Right ventricle myocardium superior (tissue), 1 donor: ENCODE data around the gene CENPW. TPM values are rescaled to one million over a fixed set of nuclear protein-coding genes. Genes with fewer than 3 reads are reported as not detected.

ENCODE experiments used
- ATAC-seq: fragments of 200-7000 bp; cut with Tn5 transposase; one replicate; pipeline ENCODE4 v1.9.1; 2020; ENCODE audit warnings: mild to moderate bottlenecking; ENCODE audit not compliant: poor library complexity
- DNase-seq: peaks from one replicate; pipeline ENCODE4 v3.0.0-alpha.2; 2020
- intact Hi-C: fragments of 100-400 bp; cut with DNase I; formaldehyde crosslinking; loops from one replicate; pipeline ENCODE4 v1.11.2; 2022
- total RNA-seq: library from RNA; stranded (reverse); fragmentation: NEBNext Ultra II Directional; extraction: Animal tissue kit (Norgen Biotek cat#: 25700); gene quantifications from one replicate; pipeline ENCODE4 v1.2.1, GENCODE V29; 2021
- donor health status: DM: no; HTN: yes; CAD: no; lungs with severe emphysema.

The CENPW gene
- total RNA-seq, 1 donor from 2014 or later: 0.48 TPM

DNA sequence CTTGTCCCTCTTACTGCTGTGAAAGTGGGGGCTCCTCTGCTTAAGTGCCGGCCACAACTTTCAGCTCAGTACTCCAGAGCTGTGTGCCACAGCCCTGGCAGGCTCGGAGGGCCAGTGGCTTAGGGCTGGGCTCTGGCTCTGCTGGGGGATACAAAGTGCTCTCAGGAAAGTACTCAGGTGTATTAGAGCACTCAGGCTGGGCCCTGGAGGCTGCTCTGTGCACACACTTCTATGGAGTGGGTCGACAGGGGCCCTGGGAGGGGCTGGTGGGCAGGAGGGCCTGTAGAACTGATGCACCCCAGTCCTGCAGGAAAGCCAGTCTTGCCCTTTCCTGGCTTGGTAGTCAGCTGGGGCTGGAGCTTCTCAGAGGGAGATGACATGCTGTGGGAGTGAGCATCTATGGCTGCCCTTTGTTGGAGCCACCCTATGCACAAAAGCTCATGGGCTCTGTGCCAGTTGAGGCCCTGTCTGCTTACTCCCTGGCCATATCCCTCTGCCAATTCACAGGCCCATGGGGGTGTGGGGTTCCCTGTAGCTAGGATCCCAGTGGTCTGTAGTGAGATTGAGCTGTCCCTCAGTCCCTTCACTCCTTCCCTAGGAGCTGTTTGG is 22.0 kb downstream of the CENPW start:
- ATAC-seq (no peak), DNase-seq (no peak)
- intact Hi-C loops: no loop called here

DNA sequence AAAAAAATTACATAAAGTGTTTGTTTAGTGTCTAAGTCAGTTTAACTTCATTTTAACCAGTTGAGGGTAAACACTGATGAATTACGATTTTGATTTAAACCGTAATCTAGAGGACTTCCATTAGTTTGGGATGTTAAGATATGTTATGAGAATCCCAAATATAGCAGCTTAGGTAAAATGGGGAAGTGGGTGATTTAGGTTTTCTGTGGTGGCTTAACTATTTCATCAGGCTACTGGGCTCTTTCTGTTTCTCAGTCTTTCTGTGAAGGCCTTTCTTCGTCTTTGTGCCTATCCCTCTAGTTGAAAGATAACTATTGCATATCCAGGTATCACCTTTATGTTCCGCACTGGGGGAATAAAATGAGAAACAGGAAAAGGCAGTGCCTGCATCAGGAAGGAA is 27.9 kb downstream of the CENPW start:
- DNase-seq (no peak), ATAC-seq (no peak)
- intact Hi-C loops: no loop called here

DNA sequence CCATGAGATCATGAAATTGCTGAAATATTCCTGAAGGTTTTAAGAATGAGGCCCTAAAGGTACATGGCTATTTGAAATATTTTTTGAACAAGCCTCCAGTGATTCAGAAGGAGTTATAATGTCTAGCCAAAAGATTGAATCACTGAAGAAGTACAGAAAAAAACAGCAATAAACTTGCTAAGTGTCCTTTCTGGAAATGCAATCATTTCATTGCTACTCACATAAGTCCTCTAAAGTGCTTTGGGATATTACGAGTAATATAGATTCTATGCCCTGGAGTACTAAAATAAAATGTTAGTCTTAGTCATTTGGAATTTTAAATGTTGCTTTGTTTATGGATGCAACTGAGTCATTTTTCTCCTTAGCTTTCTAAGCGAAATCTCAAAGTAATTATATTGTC is 32.7 kb downstream of the CENPW start:
- DNase-seq: no peak
- ATAC-seq: no peak
- intact Hi-C loops: no loop called here

DNA sequence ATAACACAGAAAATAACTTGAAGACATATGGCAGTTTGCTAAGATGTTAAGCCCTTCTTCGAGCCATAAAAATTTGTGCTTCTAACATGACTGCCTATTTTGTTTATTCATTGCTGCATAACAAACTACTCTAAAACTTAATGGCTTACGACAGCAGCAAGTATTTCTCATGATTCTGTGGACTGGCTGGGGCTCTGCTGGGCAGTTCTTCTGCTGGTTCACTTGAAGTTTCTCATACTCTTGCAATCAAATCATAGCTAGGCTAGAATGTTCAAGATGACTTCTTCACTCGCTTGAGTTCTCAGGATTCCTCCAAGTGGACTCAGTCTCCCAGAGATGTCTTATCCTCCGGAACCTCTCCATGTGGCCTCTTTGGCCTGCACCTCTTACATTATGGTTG is 33.4 kb downstream of the CENPW start:
- ATAC-seq (no peak), DNase-seq (no peak)
- intact Hi-C loops: no loop called here

DNA sequence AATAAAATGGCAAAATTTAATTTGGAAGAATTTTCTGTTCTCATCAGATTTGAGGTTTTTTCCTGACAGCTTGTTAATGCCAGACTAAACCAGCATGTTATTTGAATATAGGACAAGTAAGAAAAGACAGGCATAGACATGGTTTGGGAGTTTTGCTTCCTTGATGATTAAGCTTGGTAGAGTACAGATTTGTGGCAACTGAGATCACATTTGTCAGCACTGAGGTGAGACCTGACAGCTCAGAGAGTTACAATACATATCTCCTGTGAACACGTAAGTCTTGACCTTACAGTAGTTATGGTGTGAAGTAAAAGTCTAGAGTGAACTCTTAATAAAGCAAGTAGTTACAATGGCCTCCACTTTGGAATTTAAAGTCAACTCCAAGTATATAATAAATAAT is 34.5 kb downstream of the CENPW start:
- no peak for ATAC-seq
- intact Hi-C loops: no loop called here
- DNase-seq: no peak

GRCh38 chr6:126376682-126377081 is 36.8 kb downstream of the CENPW start:
- DNase-seq (no peak), ATAC-seq (no peak)
- intact Hi-C loops: no loop called here

- intact Hi-C loops: no loop called here
- ATAC-seq: no peak
- DNase-seq: no peak
Observed at GRCh38 chr6:126377594-126378153, 37.8 kb downstream of the CENPW start.

- intact Hi-C loops: no loop called here
- no peak for ATAC-seq
- DNase-seq: no peak
Observed at GRCh38 chr6:126380072-126380583, 40.2 kb downstream of the CENPW start.

- intact Hi-C loops: no loop called here
- no peak for DNase-seq
- ATAC-seq: no peak
Observed at GRCh38 chr6:126381498-126381897, 41.6 kb downstream of the CENPW start.

GRCh38 chr6:126383203-126383602 is 43.3 kb downstream of the CENPW start:
- ATAC-seq: no peak
- DNase-seq: no peak
- intact Hi-C loops: no loop called here

DNA sequence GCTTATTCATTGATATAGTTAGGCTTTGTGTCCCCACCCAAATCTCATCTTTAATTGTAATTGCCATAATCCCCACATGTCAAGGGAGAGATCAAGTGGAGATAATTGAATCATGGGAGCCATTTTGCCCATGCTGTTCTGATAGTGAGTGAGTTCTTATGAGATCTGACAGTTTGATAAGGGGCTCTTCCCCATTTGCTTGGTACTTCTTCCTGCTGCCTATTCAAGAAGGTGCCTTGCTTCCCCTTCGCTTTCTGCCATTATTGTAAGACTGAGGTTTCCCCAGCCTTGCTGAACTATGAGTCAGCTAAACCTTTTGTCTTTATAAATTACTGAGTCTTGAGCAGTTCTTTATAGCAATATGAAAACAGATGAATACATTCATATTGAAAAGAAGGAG is 45.6 kb downstream of the CENPW start:
- ATAC-seq (no peak), DNase-seq (no peak)
- intact Hi-C loops: no loop called here

DNA sequence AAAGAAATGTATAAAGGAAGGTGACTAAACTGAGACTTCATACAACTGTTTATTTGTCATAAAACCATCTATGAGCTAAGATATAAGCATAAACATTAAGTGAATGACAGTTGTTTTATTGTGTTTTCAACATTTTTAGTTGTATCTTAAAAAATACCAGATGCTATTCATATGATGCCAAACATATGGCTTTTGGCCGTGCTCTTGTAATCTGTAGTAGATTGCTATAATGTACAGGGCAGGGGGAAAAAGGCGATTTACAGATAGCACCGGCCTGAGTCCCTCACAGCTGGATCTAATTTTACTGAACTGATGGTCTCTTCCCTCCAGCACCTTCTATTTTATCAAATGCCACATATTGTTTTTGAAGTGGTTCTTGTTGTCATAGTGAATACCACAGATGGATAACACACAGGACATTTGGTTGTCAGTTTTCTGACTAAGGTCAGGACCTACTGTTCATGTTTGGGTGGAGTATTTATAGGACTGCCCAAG is 48.2 kb downstream of the CENPW start:
- no peak for ATAC-seq
- intact Hi-C loops: no loop called here
- no peak for DNase-seq

DNA sequence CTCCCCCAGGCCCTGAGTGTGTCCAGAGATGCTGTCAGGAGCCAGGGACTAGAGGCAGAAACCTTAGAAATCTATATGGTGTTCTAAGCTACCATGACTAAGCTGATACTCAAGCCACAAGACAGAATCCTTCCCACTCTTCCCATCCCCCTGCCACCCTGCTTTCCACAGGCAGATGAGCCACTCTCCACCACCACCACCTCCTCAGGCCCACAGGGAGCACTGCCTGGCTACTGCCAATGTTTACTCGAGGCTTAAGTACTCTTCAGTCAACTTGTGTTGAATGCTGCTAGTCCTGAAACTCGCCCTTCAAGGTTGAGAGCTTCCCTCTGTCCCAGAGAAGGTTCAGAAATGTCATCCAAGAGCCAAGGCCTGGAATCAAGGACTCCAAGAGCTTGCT is 56.2 kb downstream of the CENPW start:
- DNase-seq: no peak
- intact Hi-C loops: no loop called here
- no peak for ATAC-seq
